ENCODE results near the gene NAA35. TPM values are rescaled to one million over a fixed set of nuclear protein-coding genes. Genes with fewer than 3 reads are reported as not detected.

NAA35 gene
- total and polyA plus RNA-seq, 2 donors (not counting 3 experiments of a cell fraction or from before 2014, with no cell fraction given), result 7.9 to 22.5 TPM

- Histone ChIP-seq H4K20me1 (replicated peaks; ENCODE audit: control insufficient read depth, extremely low read depth, insufficient read depth, low read length) (no peaks in the 10 kb centered on the region), H3K9me3 (replicated peaks; ENCODE audit: control insufficient read depth, insufficient read depth, low read length) (no peaks in the 10 kb centered on the region), H3K4me3 (replicated peaks in 1 of 3; ENCODE audit: insufficient read depth in 1 of 3, low read depth in 1 of 3, low read length in 3 of 3) (no peak overlapping the region), H3K27ac (ENCODE audit: insufficient read depth, low read depth, low read length) (no peak overlapping the region), H2AFZ (ENCODE audit: low read depth, low read length) (no peak overlapping the region), H3K9me1 (replicated peaks; ENCODE audit: control insufficient read depth, extremely low read depth, insufficient read depth, low read length) (no peaks in the 10 kb centered on the region), H3K79me2 (ENCODE audit: control insufficient read depth, insufficient read depth, low read length) (no peaks in the 10 kb centered on the region), H3K36me3 (ENCODE audit: control insufficient read depth in 2 of 2, extremely low read depth in 1 of 2, insufficient read depth in 2 of 2, low read length in 2 of 2) (peaks cover 2 to 8% of the 10 kb centered on the region in 2 experiments), H3K9ac (replicated peaks; ENCODE audit: extremely low read depth, insufficient read depth, low read length) (no peak overlapping the region), H3K4me2 (ENCODE audit: insufficient read depth, low read length) (no peak overlapping the region), H3K4me1 (ENCODE audit: control insufficient read depth, extremely low read depth, insufficient read depth, low read length) (no peaks in the 10 kb centered on the region), H3K27me3 (ENCODE audit: control insufficient read depth in 2 of 2, insufficient read depth in 2 of 2, low read length in 2 of 2) (no peaks in the 10 kb centered on the region)
- ChIA-PET CTCF (interaction anchor here (1.1 kb wide), 1 partner anchor 11 kb away, joined by 5 read pairs; no protein-coding TSS in a partner anchor), POLR2A (no interaction called here)
- no TSS peak for BruUV-seq (replicated peaks)
- intact Hi-C loops (cut with micrococcal nuclease) (no loop called here), dilution Hi-C loops (cut with MboI; ENCODE audit: extremely low pct_ligation_motif_present, low sequenced_read_pairs) (no loop called here)
- no peak for FAIRE-seq
- DNase-seq (ENCODE audit: low read depth, low spot score), result no peak
- TF ChIP-seq MAX (IDR thresholded peaks at IDR 0.05; ENCODE audit: insufficient read depth, insufficient read length) (no peak), MYC (IDR thresholded peaks at IDR 0.05; ENCODE audit: low read depth, low read length) (no peak), EZH2 (IDR thresholded peaks at IDR 0.05; ENCODE audit: borderline replicate concordance, low read depth, low read length, severe bottlenecking) (no peak), POLR2A (IDR thresholded peaks at IDR 0.05; ENCODE audit: low read depth, low read length) (no peak), GATA2 (IDR thresholded peaks at IDR 0.05; ENCODE audit: insufficient read depth, insufficient read length, low read depth, low read length) (no peak), JUN (IDR thresholded peaks at IDR 0.05; ENCODE audit: borderline replicate concordance, insufficient read depth, insufficient read length, low read depth) (no peak), CTCF (IDR thresholded peaks at IDR 0.05; ENCODE audit: extremely low read depth in 1 of 2, insufficient read depth in 1 of 2, low read depth in 1 of 2, low read length in 2 of 2) (no peak), FOS (IDR thresholded peaks at IDR 0.05; ENCODE audit: borderline replicate concordance, insufficient read depth, low read length) (no peak), POLR2AphosphoS5 (IDR thresholded peaks at IDR 0.05; ENCODE audit: insufficient read depth, low read depth, low read length) (no peak)
These were observed 68.2 kb downstream of the NAA35 start for GRCh38 chr9:86009133-86009532.
